GM18517 (cell line): ENCODE results near the gene TUBGCP2.
A peak's percentile ranks its signal among the peaks of the same experiment; 100 is the strongest.
"Not testable (repeated sequence)": the region's sequence is repeated elsewhere in the genome, so short reads cannot be mapped to it uniquely, and the experiment has no call there.

ENCODE experiments used
- ATAC-seq: cut with Tn5 transposase; IDR thresholded peaks from one replicate; pipeline ENCODE4 v1.9.1; 2021; ENCODE audit warnings: mild to moderate bottlenecking, moderate library complexity; ENCODE audit not compliant: unreplicated experiment

The TUBGCP2 gene

GRCh38 chr10:133267829-133268228 lies 40.8 kb downstream of the TUBGCP2 start:
- ATAC-seq = no peak

- no peak for ATAC-seq
These were observed 41.4 kb downstream of the TUBGCP2 start for GRCh38 chr10:133267293-133267692.

GRCh38 chr10:133266056-133266795 lies 42.4 kb downstream of the TUBGCP2 start:
- no peak for ATAC-seq

- ATAC-seq = not testable (repeated sequence)
These were observed 43.6 kb downstream of the TUBGCP2 start for GRCh38 chr10:133265052-133265451.

- ATAC-seq = no peak
These were observed 44.2 kb downstream of the TUBGCP2 start for GRCh38 chr10:133264461-133264860.

GRCh38 chr10:133263674-133264073 lies 45.0 kb downstream of the TUBGCP2 start:
- ATAC-seq = no peak

- ATAC-seq = no peak
These were observed 46.0 kb downstream of the TUBGCP2 start for GRCh38 chr10:133262696-133263095.

GRCh38 chr10:133261726-133262325 lies 46.8 kb downstream of the TUBGCP2 start:
- ATAC-seq = peak; percentile 45

GRCh38 chr10:133260895-133261725 lies 47.6 kb downstream of the TUBGCP2 start:
- peak; percentile 55 for ATAC-seq

- ATAC-seq = no peak
These were observed 49.1 kb downstream of the TUBGCP2 start for GRCh38 chr10:133259602-133259989.

- no peak for ATAC-seq
These were observed 49.7 kb downstream of the TUBGCP2 start for GRCh38 chr10:133258818-133259601.

- no peak for ATAC-seq
These were observed 50.4 kb downstream of the TUBGCP2 start for GRCh38 chr10:133258066-133258817.

- ATAC-seq = no peak
These were observed 51.1 kb downstream of the TUBGCP2 start for GRCh38 chr10:133257489-133258065.

- ATAC-seq = no peak
These were observed 53.3 kb downstream of the TUBGCP2 start for GRCh38 chr10:133255323-133255722.

GRCh38 chr10:133254421-133255120 lies 54.1 kb downstream of the TUBGCP2 start:
- no peak for ATAC-seq

- ATAC-seq = no peak
These were observed 55.2 kb downstream of the TUBGCP2 start for GRCh38 chr10:133253361-133253955.

- no peak for ATAC-seq
These were observed 56.5 kb downstream of the TUBGCP2 start for GRCh38 chr10:133252223-133252552.

- no peak for ATAC-seq
These were observed 57.1 kb downstream of the TUBGCP2 start for GRCh38 chr10:133251388-133252222.
